Astrocyte of the spinal cord (primary cell): Measurements from ENCODE around the gene SLC35E2B.
"Not testable (repeated sequence)": the region's sequence is repeated elsewhere in the genome, so short reads cannot be mapped to it uniquely, and the experiment has no call there.

Experiments
- DNase-seq: peaks from one replicate; pipeline ENCODE4 v3.0.0; 2011; ENCODE audit warnings: low read depth, low spot score
- H3K4me3 ChIP-seq: 2 replicates; pipeline ENCODE4 v1.5.1; 2011; ENCODE audit warnings: low read depth, mild to moderate bottlenecking, low read length, moderate library complexity
- in situ Hi-C: cut with HindIII; loops from 2 replicates; pipeline ENCODE4 v1.10.0; 2017; ENCODE audit warnings: low sequenced_read_pairs
- TF ChIP-seq, protein P1 (sequence below): IDR thresholded peaks from 2 replicates; pipeline ENCODE4 v1.5.1; 2012; ENCODE audit warnings: low read depth, mild to moderate bottlenecking, low read length, inconsistent platforms

The SLC35E2B gene

GRCh38 chr1:1691443-1691842, 1.2 kb downstream of the SLC35E2B start:
- DNase-seq, in situ Hi-C loops: not testable (repeated sequence)
- peak overlapping the region; percentile 37 for H3K4me3 ChIP-seq

- in situ Hi-C loops, H3K4me3 ChIP-seq, DNase-seq: not testable (repeated sequence)
Observed at GRCh38 chr1:1689526-1689925, 3.1 kb downstream of the SLC35E2B start.

DNA sequence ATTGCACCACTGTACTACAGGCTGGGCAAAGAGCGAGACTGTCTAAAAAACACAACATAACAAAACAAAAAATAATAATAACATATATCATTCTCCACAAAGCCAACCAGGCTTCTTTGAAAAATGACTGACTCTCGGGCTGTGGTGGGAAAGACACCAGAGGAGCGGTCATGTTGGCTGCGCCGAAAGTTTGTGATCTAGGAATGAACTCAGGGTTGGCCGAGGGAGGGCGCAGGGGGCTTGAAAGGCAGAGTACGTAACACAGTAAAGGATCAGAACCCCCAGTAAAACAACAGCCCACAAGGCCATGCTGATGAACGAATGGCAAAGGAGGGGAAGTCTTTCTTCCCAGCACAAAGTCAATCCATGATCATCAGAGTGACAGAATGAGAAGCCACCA, 4.7 kb downstream of the SLC35E2B start:
- no peak overlapping the region for H3K4me3 ChIP-seq
- TF ChIP-seq, protein P1, sequence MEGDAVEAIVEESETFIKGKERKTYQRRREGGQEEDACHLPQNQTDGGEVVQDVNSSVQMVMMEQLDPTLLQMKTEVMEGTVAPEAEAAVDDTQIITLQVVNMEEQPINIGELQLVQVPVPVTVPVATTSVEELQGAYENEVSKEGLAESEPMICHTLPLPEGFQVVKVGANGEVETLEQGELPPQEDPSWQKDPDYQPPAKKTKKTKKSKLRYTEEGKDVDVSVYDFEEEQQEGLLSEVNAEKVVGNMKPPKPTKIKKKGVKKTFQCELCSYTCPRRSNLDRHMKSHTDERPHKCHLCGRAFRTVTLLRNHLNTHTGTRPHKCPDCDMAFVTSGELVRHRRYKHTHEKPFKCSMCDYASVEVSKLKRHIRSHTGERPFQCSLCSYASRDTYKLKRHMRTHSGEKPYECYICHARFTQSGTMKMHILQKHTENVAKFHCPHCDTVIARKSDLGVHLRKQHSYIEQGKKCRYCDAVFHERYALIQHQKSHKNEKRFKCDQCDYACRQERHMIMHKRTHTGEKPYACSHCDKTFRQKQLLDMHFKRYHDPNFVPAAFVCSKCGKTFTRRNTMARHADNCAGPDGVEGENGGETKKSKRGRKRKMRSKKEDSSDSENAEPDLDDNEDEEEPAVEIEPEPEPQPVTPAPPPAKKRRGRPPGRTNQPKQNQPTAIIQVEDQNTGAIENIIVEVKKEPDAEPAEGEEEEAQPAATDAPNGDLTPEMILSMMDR, result no peak
- DNase-seq, result no peak
- in situ Hi-C loops, result no loop called here

DNA sequence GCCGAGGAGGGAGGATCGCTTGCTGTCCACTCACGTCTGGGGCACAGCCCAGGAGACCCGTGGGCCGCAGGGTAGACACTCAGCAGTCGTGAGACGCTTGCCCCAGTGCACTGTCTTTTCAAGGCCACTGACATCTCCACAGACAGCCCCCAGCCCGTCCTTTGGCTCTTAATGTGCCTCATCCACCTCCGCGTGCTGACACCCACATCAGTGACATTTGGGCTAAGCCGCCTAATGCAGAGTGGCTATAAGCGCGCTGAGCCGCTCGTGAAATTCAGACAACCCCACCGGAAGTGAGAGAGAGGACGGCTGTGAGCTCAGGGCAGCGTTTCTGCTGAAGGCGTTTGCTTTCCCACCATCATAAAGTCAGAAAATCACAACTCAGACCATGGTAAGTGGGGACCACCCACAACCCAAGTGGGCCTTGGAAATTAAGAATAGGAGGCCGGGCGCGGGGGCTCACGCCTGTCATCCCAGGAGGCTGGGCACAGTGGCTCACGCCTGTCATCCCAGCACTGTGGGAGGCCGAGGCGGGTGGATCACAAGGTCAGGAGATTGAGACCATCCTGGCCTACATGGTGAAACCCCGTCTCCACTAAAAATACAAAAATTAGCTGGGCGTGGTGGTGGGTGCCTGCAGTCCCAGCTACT, 8.4 kb downstream of the SLC35E2B start:
- TF ChIP-seq, protein P1, result no peak
- in situ Hi-C loops, result no loop called here
- no peak overlapping the region for H3K4me3 ChIP-seq
- DNase-seq, result no peak

- no peak overlapping the region for H3K4me3 ChIP-seq
- in situ Hi-C loops, result no loop called here
- TF ChIP-seq, protein P1, result no peak
- no peak for DNase-seq
Observed at GRCh38 chr1:1683104-1683905, 9.3 kb downstream of the SLC35E2B start.

DNA sequence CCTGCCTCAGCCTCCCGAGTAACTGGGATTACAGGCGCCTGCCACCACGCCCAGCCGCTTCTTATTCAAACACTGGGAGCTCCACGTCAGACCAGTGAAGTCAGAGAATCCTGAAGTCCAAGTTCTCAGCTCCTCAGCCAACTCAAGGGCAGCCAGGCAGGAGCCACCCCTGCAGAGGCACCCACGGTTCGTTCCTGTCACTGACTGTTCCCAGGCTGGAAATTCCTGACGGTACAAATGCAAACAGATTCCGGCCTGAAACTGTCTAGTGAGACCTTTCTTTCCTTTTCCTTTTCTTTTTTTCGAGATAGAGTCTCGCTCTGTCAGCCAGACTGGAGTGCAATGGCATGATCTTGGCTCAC, 11.7 kb downstream of the SLC35E2B start:
- no peak overlapping the region for H3K4me3 ChIP-seq
- peak; percentile 20 for DNase-seq
- in situ Hi-C loops, result no loop called here
- TF ChIP-seq, protein P1, result no peak

GRCh38 chr1:1680031-1680911, 12.3 kb downstream of the SLC35E2B start:
- H3K4me3 ChIP-seq, result no peak overlapping the region
- TF ChIP-seq, protein P1, result no peak
- no peak for DNase-seq
- in situ Hi-C loops, result no loop called here
